OCI-M1 (cell line): ENCODE data around the gene RHOXF1.
"Not testable (repeated sequence)": the region's sequence is repeated elsewhere in the genome, so short reads cannot be mapped to it uniquely, and the experiment has no call there.

Experiments used
- DNase-seq: peaks from one replicate; lab custom pipeline; 2025; lab: John Stamatoyannopoulos, UW

Gene RHOXF1, protein sequence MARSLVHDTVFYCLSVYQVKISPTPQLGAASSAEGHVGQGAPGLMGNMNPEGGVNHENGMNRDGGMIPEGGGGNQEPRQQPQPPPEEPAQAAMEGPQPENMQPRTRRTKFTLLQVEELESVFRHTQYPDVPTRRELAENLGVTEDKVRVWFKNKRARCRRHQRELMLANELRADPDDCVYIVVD

GRCh38 chrX:120115438-120115963 lies at the start of gene RHOXF1:
Gene RHOXF1 (minus strand): TSS chrX:120115913. CDS start chrX:120115862, 51 bp downstream.
- no peak for DNase-seq

DNA sequence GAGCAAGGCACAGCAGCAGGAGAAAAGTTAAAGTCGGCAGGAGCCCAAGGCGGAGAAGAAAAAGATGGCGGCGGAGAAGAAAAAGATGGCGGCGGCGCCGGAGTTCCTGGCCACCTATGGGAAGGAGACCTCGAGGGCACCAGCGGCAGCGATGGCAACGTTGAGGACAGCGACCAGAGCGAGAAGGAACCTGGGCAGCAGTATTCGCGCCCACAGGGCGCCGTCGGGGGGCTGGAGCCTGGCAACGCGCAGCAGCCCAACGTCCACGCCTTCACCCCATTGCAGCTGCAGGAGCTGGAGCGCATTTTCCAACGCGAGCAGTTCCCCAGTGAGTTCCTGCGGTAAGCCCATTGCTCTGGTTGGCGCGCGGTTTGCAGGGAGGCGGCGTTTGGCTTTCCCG lies 43.4 kb upstream of the RHOXF1 start:
- DNase-seq, result not testable (repeated sequence)

DNA sequence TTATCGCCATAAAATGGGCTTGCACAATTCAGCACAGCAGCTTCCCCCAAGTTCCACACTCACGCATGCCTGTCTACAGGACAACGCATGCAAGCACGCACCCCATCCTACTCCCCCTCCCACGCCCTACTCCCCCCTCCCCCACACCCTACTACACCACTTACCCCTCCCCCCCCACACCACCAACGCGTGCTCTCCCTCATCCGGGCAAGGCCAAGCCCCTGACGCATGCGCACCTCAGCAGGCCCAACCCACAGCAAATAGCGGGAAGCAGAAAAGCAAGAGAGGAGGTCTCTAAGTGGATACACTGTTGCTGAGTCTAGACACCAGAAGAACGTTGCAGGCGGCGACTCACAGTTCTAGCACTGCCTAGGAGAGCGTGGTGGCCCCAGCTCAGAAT lies 42.6 kb upstream of the RHOXF1 start, which contains the start of gene RHOXF2:
Gene RHOXF2 (plus strand): TSS at position 301 of the 400 bp plus-strand sequence. CDS start 138 bp downstream, outside the sequence.
- not testable (repeated sequence) for DNase-seq

GRCh38 chrX:120150109-120150744 lies 34.5 kb upstream of the RHOXF1 start:
- not testable (repeated sequence) for DNase-seq

DNA sequence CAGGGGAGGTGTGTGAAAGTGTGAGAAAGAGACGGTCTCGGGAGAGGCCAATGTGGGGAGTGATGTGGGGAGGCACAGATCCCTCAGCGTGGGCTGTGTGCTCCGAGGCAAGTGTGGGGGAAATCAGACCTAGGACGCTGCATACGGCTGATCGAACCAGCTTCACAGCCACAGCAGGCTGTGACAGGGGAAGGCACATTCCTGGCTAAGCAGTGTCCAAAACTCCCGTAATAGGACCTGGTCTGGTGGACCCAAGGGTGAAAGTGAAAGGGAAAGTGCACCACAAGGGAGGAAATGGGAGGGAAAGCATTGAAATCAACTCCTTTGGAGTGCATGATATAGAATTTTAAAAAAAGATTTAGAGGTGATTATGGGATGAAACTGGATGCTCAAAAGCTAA lies 31.8 kb upstream of the RHOXF1 start:
- DNase-seq, result peak; percentile 32

DNA sequence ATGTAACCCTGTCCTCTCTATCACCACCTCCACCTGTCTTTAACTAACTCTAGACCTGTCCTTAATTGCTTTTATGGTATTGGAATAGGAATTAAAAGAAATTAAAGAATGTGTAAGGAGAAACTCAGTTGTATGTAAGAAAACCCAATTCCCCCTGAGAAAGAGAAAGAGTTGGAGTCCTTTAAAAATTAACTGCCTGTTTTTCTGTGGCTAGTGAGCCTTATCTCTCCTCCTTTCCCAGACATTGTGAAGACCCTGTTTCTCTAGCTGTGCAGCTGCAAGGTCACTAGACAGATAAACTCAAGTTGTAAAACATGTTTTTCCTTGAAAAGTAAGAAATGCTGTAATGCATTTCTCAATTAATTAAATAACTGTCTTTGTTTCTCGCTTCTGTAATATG lies 30.6 kb upstream of the RHOXF1 start:
- peak; percentile 60 for DNase-seq

GRCh38 chrX:120145295-120145925 lies 29.7 kb upstream of the RHOXF1 start:
- DNase-seq, result peak; percentile 74

DNA sequence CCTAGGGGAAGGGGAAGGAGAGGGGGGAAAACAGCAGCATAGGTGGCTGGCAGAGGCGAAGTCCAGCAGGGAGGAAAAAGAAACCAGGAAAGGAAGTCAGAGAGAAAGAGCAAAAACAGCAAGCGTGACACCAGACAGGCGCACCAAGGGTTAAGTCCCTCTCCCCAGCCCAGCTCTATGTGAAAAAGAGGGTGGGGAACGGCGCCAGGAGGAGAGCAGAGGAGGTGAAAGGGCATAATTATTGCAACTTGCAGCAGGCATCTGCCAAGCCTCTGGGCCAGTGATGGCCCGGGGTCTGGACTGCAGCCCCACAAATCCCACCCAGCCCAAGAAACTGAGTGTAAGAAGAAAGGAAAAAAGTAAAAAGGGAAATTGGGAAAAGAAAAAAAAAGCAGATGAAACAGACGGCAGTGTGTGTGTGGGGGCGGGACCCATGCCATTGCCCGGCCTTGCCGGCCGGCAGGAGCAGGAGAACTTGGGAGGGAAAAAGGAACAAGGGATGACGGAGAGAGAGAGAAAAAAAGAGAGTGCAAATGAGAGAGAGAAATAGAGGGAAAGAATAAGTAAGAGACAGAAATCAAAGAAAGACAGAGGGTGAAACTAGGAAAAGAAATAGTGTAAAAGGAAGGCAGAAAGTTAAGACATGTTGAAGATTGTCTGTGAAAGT lies 28.6 kb upstream of the RHOXF1 start:
- DNase-seq, result peak; percentile 66

- DNase-seq, result no peak
Observed at GRCh38 chrX:120140293-120140981, 24.7 kb upstream of the RHOXF1 start.

DNA sequence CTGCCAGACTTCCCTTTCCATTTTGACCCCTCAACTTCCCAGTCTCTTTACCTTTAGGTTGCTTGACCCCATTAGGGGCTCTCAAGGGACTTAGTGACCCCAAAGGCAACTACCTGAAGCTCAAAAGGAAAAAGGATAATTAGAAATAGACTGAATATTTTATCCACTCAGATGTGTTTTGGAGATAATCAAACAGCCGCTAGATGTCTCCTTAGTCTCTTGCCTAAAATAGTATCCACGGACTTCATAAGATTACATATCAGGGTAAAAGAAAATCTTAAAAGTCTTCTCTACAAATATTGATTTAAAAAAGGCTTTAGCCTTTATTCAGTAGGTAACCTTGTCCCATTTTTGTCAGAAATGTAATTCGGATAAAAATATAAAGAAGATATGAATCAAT lies 21.7 kb upstream of the RHOXF1 start:
- peak; percentile 55 for DNase-seq

GRCh38 chrX:120136840-120137239 lies 21.1 kb upstream of the RHOXF1 start:
- DNase-seq, result no peak

- no peak for DNase-seq
Observed at GRCh38 chrX:120136128-120136527, 20.4 kb upstream of the RHOXF1 start.

- DNase-seq, result peak; percentile 39
Observed at GRCh38 chrX:120128306-120128846, 12.7 kb upstream of the RHOXF1 start.

GRCh38 chrX:120125444-120125843 lies 9.7 kb upstream of the RHOXF1 start:
- peak; percentile 68 for DNase-seq

DNA sequence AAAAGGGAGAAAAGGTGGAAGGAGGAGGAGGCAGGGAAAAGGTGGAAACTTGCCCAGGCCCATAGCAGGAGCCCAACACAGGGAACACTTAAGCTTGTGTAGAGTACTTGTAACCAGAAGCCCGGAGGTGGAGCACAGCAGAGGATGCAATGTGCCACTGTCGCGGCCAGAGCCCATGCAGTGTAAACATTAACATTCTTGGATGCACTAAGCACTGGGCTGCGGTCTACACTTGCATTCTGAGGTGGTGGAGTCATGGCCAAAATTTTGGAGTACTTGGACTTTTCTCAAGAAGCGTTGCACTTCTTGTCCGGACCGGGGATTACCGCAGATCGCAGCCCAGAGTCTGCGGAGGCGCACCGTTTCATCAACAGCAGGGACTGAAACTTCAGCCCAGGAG lies 4.5 kb upstream of the RHOXF1 start:
- no peak for DNase-seq

GRCh38 chrX:120111611-120112010 lies 4.1 kb downstream of the RHOXF1 start:
- no peak for DNase-seq

DNA sequence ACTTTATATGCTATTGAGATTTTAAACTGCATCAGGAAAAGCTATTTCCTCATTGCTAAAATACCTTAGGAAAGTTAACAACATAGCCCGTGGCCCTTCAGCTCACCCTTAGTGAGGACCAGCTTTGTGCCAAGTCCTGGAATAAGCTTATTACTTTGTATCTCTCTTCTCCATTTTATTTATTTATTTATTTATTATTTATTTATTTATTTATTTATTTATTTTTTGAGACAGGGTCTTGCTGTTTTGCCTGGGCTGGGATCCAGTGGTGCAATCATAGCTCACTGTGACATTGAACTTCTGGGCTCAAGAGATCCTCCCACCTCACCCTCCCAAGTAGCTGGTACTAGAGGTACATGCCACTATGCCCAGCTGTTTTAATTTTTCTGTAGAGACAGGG lies 6.3 kb downstream of the RHOXF1 start:
- DNase-seq, result no peak

GRCh38 chrX:120104707-120105106 lies 11.0 kb downstream of the RHOXF1 start:
- not testable (repeated sequence) for DNase-seq

DNA sequence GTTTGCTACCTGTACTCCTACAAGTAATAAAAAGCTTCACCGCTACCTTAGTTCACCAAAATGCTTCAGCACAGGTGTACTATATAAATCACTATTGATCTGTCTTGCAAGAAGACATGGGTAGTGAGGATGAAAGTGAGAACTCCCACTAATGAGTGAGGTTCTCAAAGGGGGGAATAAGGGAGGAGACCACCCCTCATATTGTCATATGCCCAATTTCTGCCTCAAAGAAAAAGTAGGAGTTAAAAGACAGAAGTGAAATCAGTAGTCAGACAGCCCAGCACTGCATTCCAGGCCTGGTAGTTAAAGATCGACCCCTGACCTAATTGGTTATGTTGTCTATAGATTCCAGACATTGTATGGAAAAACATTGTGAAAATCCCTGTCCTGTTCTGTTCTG lies 14.7 kb downstream of the RHOXF1 start:
- not testable (repeated sequence) for DNase-seq

GRCh38 chrX:120090208-120090607 lies 25.5 kb downstream of the RHOXF1 start:
- DNase-seq, result peak; percentile 28

DNA sequence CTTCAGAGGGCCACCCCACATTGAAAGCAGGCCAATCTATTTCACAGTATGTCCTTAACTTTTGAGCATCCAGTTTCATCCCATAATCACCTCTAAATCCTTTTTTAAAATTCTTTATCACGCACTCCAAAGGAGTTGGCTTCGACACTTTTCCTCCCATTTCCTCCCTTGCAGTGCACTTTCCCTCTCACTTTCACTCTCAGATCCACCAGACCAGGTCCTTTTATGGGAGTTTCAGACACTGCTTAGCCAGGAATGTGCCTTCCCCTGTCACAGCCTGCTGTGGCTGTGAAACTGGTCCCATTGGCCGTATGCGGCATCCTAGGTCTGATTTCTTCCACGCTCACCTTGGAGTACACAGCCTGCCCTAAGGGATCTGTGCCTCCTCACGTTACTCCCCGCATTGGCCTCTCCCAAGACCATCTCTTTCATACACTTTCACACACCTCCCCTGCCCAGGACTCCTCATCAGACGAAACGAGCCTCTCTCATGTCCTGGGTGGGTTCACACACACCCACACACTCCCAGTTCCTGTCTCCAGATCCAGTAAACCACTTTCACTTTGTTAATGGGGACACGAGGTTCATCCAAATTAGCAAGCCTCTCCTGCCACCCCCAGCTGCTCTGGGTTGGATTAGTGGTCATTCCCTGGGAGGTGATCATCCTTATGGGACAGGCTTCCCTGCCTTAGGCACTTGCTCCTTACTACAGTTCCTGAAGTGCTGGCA lies 28.3 kb downstream of the RHOXF1 start:
- no peak for DNase-seq
